Body of pancreas (tissue), 4 donors: ENCODE data around the gene RUFY1. TPM values are rescaled to one million over a fixed set of nuclear protein-coding genes. Genes with fewer than 3 reads are reported as not detected.
"Not testable (repeated sequence)": the region's sequence is repeated elsewhere in the genome, so short reads cannot be mapped to it uniquely, and the experiment has no call there.

Experiments
- ATAC-seq: fragments of 150-250 bp; one replicate; pipeline ENCODE4 v1.9.1; 2016
- DNase-seq, 4 donors: peaks; one replicate each; pipeline ENCODE4 v3.0.0-alpha.2; 2019
- H3K27ac ChIP-seq, 4 donors: fragments of 200-600 bp; sonication (generic); 1 replicate in 3 of 4; 2 replicates in 1 of 4; pipeline versions ENCODE4 v1.5.1 to v1.6.1; 2016 to 2019; ENCODE audit warnings: mild to moderate bottlenecking in 1 of 4, mixed read lengths in 1 of 4, moderate library complexity in 1 of 4
- H3K27me3 ChIP-seq, 2 donors: fragments of 200-600 bp; sonication (generic); one replicate each; pipeline ENCODE4 v1.6.0; 2016; ENCODE audit warnings: mild to moderate bottlenecking in 1 of 2
- H3K36me3 ChIP-seq, 2 donors: fragments of 200-600 bp; sonication (generic); replicated peaks in 1 of 2; 2 replicates each; pipeline ENCODE4 v1.5.1; 2016; ENCODE audit warnings: low read depth in 2 of 2; ENCODE audit not compliant: insufficient read depth in 1 of 2
- H3K4me1 ChIP-seq: fragments of 200-600 bp; sonication (generic); one replicate; pipeline ENCODE4 v1.6.0; 2016
- H3K4me3 ChIP-seq, 2 donors: fragments of 200-600 bp; sonication (generic); 1 replicate in 1 of 2; 2 replicates in 1 of 2; pipeline ENCODE4 v1.5.1; 2016 to 2019
- H3K9me3 ChIP-seq, 3 donors: fragments of 200-600 bp; sonication (generic); 1 replicate in 2 of 3; 2 replicates in 1 of 3; pipeline ENCODE4 v1.5.1; 2016
- CTCF ChIP-seq, 7 experiments: fragments of 450-650 bp in 4 of 7; fragments of 200-600 bp in 3 of 7; sonication (generic) in 3 of 7; IDR thresholded peaks; one replicate each; pipeline ENCODE4 v1.5.1; 2016 to 2019; ENCODE audit warnings: antibody characterized with exemption in 7 of 7
- POLR2A ChIP-seq, 3 donors: fragments of 450-650 bp; IDR thresholded peaks; one replicate each; pipeline ENCODE4 v1.6.1; 2016; ENCODE audit warnings: antibody characterized with exemption in 3 of 3, mild to moderate bottlenecking in 2 of 3
- WGBS, 2 donors: methylation state at CpG; one replicate each; pipeline ENCODE4 v1.1.5; 2017; 5-methylcytosine and 5-hydroxymethylcytosine counted together
- intact Hi-C: fragments of 100-400 bp; cut with DNase I; formaldehyde crosslinking; loops from one replicate; pipeline ENCODE4 v1.15.1; 2023
- small RNA-seq: library from RNA; depleted of rRNA; stranded (forward); fragments of <200 nt; gene quantifications from one replicate; pipeline ENCODE3, GENCODE V24; 2016
- total RNA-seq, 2 donors: library from RNA; depleted of rRNA; stranded (reverse); fragments of >200 nt; gene quantifications; one replicate each; pipeline ENCODE4 v1.1.0, GENCODE V29; 2016

The RUFY1 gene
- total RNA-seq, 2 donors from 2014 or later, result 26.2 to 38.2 TPM

GRCh38 chr5:179644766-179645165 is 94.4 kb downstream of the RUFY1 start:
- H3K4me1 ChIP-seq, intact Hi-C loops, H3K27ac ChIP-seq, H3K4me3 ChIP-seq, H3K9me3 ChIP-seq, H3K36me3 ChIP-seq, H3K27me3 ChIP-seq, DNase-seq, ATAC-seq: not testable (repeated sequence)
- WGBS, 2 donors, result 88 to 91% methylated on average over 4 of the region's 5 CpGs

GRCh38 chr5:179648410-179648809 is 98.1 kb downstream of the RUFY1 start:
- TF ChIP-seq POLR2A (IDR thresholded peaks at IDR 0.05) (no peak), CTCF (IDR thresholded peaks at IDR 0.05) (no peak)
- 76 to 81% methylated on average over 8 to 9 of the region's 9 CpGs for WGBS, 2 donors
- no peak for ATAC-seq
- Histone ChIP-seq H3K4me1 (no peaks in the 10 kb centered on the region), H3K27me3 (no peaks in the 10 kb centered on the region), H3K36me3 (no peaks in the 10 kb centered on the region), H3K27ac (no peak overlapping the region), H3K4me3 (no peak overlapping the region), H3K9me3 (no peaks in the 10 kb centered on the region)
- intact Hi-C loops, result no loop called here
- no peak for DNase-seq

- intact Hi-C loops, result not testable (repeated sequence)
Observed at GRCh38 chr5:179649166-179649703, 98.9 kb downstream of the RUFY1 start.

GRCh38 chr5:179650245-179650644 is 99.9 kb downstream of the RUFY1 start:
- intact Hi-C loops, ATAC-seq: not testable (repeated sequence)

More at GRCh38 chr5:179649166-179649703, 98.9 kb downstream of the RUFY1 start:
- 76 to 90% methylated on average over 4 to 6 of the region's 10 CpGs for WGBS, 2 donors
- not testable (repeated sequence) for H3K27ac ChIP-seq, H3K36me3 ChIP-seq, H3K9me3 ChIP-seq, H3K27me3 ChIP-seq, DNase-seq, ATAC-seq, H3K4me1 ChIP-seq, H3K4me3 ChIP-seq

GRCh38 chr5:179653135-179653534 is 102.8 kb downstream of the RUFY1 start:
- 69 to 76% methylated on average over 2 of the region's 2 CpGs for WGBS, 2 donors
- H3K4me3 ChIP-seq, ATAC-seq, intact Hi-C loops, H3K4me1 ChIP-seq, DNase-seq, H3K36me3 ChIP-seq, H3K9me3 ChIP-seq, H3K27ac ChIP-seq, H3K27me3 ChIP-seq: not testable (repeated sequence)

More at GRCh38 chr5:179650245-179650644, 99.9 kb downstream of the RUFY1 start:
- WGBS, 2 donors, result 93 to 100% methylated on average over 6 to 7 of the region's 26 CpGs
- DNase-seq, H3K27me3 ChIP-seq, H3K4me3 ChIP-seq, H3K36me3 ChIP-seq, H3K9me3 ChIP-seq, H3K4me1 ChIP-seq, H3K27ac ChIP-seq: not testable (repeated sequence)

- H3K4me3 ChIP-seq, H3K27ac ChIP-seq, H3K36me3 ChIP-seq, intact Hi-C loops, H3K4me1 ChIP-seq, H3K9me3 ChIP-seq, H3K27me3 ChIP-seq: not testable (repeated sequence)
- peak in 3 of 4 donors; percentile 29 to 47 (median 31) for DNase-seq
- peak; percentile 93 for ATAC-seq
- WGBS, 2 donors, result 21 to 79% methylated on average over 2 to 12 of the region's 50 CpGs
Observed at GRCh38 chr5:179657302-179658178, 107.2 kb downstream of the RUFY1 start.

- H3K27me3 ChIP-seq, H3K36me3 ChIP-seq, intact Hi-C loops, H3K9me3 ChIP-seq, H3K4me1 ChIP-seq: not testable (repeated sequence)
- 3 to 5% methylated on average over 9 to 12 of the region's 29 CpGs for WGBS, 2 donors
- peak; percentile 50 for ATAC-seq
- DNase-seq, result peak in 3 of 4 donors; percentile 19 to 28 (median 21)
- peak in 1 of 3 donors; percentile 27 for TF ChIP-seq POLR2A (IDR thresholded peaks at IDR 0.05)
- peak overlapping the region in 3 of 4 donors; percentile 42 to 76 (median 59) for H3K27ac ChIP-seq
- peak overlapping the region in 1 of 2 donors; percentile 38 for H3K4me3 ChIP-seq
Observed at GRCh38 chr5:179658179-179658856, 108.0 kb downstream of the RUFY1 start.

Small RNAs within 50 kb of the gene (small RNA-seq; reads per million reads assigned to genes)
- not detected for gene AC136628.3
- gene RF00017, result not detected

Other genes with a start within 250 kb of the RUFY1 start
- gene ADAMTS2, start 205.1 kb upstream of the RUFY1 start, total RNA-seq, result 10 to 100 TPM in 1 of 2 donors, 1 to 10 TPM in 1; 9.1 to 19.1 TPM
- 100 to 1,000 TPM; 335 to 732 TPM for gene HNRNPH1, start 73.1 kb downstream of the RUFY1 start, total RNA-seq
- gene CBY3, start 130.5 kb downstream of the RUFY1 start, total RNA-seq, result not detected
- gene CANX, start 148.4 kb downstream of the RUFY1 start, total RNA-seq, result 100 to 1,000 TPM; 262 to 401 TPM
- gene MAML1, start 182.3 kb downstream of the RUFY1 start, total RNA-seq, result 10 to 100 TPM; 18.1 to 18.2 TPM
- gene LTC4S, start 243.4 kb downstream of the RUFY1 start, total RNA-seq, result 10 to 100 TPM; 10.6 to 16.2 TPM